ENCODE measurements around the gene FZD1.

DNA sequence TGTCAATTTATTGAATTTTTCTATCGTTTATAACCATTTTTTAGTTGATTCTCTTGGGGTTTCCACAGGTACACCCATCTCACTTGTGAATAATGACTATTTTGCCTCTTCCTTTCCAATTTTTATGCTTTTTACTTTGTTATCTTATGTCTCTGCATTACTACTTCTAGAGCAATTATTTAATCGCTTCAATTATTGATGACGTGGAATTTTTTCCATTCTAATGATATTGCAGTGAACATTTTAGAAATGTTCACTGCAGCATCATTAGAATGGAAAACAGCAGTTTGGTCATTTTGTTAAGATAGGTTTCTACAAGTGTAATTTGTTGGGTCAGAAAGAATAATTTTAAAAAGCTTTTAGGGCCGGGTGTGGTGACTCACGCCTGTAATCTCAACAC lies 27.1 kb downstream of the FZD1 start:
- TF ChIP-seq TCF3 (IDR thresholded peaks at IDR 0.05; ENCODE audit: borderline replicate concordance, insufficient read depth, low read depth, low read length): no peak
- TF ChIP-seq, protein P1, sequence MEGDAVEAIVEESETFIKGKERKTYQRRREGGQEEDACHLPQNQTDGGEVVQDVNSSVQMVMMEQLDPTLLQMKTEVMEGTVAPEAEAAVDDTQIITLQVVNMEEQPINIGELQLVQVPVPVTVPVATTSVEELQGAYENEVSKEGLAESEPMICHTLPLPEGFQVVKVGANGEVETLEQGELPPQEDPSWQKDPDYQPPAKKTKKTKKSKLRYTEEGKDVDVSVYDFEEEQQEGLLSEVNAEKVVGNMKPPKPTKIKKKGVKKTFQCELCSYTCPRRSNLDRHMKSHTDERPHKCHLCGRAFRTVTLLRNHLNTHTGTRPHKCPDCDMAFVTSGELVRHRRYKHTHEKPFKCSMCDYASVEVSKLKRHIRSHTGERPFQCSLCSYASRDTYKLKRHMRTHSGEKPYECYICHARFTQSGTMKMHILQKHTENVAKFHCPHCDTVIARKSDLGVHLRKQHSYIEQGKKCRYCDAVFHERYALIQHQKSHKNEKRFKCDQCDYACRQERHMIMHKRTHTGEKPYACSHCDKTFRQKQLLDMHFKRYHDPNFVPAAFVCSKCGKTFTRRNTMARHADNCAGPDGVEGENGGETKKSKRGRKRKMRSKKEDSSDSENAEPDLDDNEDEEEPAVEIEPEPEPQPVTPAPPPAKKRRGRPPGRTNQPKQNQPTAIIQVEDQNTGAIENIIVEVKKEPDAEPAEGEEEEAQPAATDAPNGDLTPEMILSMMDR (IDR thresholded peaks at IDR 0.05 in 2 of 3, conservative IDR thresholded peaks at IDR 0.05 in 1 of 3; ENCODE audit: control insufficient read depth in 2 of 3, extremely low read depth in 1 of 3, insufficient read depth in 1 of 3, low read depth in 3 of 3, low read length in 3 of 3): no peak
